Measurements from ENCODE around the gene AUNIP. TPM values are rescaled to one million over a fixed set of nuclear protein-coding genes. Genes with fewer than 3 reads are reported as not detected.

Gene AUNIP
- total RNA-seq, 2 experiments from 2014 or later, result 6.7 to 8.1 TPM

- H3K4me3 Mint-ChIP-seq, result no peak overlapping the region
- H3K27me3 Mint-ChIP-seq, result no peaks in the 10 kb centered on the region
- H3K4me1 Mint-ChIP-seq, result no peaks in the 10 kb centered on the region
- H3K27ac Mint-ChIP-seq, result peak overlapping the region; percentile 19
- POLR2A ChIA-PET, result no interaction called here
- DNase-seq, result no peak
- peaks cover 27% of the 10 kb centered on the region for H3K36me3 Mint-ChIP-seq (ENCODE audit: low read depth)
- H3K9me3 Mint-ChIP-seq, result no peaks in the 10 kb centered on the region
- CTCF ChIA-PET, result interaction anchor here (0.6 to 1.2 kb wide), 2 partner anchors 10 to 18 kb away, joined by 3 read pairs; no protein-coding TSS in a partner anchor
Observed at GRCh38 chr1:25785333-25786067, 73.8 kb downstream of the AUNIP start.

GRCh38 chr1:25784575-25785051, 74.6 kb downstream of the AUNIP start:
- Mint-ChIP-seq H3K27me3 (no peaks in the 10 kb centered on the region), H3K36me3 (ENCODE audit: low read depth) (peaks cover 24% of the 10 kb centered on the region), H3K4me1 (peaks cover 5% of the 10 kb centered on the region), H3K4me3 (no peak overlapping the region), H3K27ac (no peak overlapping the region), H3K9me3 (no peaks in the 10 kb centered on the region)
- CTCF ChIA-PET, result interaction anchor here (0.6 to 1.2 kb wide), 2 partner anchors 11 to 19 kb away, joined by 3 read pairs; no protein-coding TSS in a partner anchor
- POLR2A ChIA-PET, result interaction anchor here (0.5 kb wide), 1 partner anchor 9 kb away, joined by 3 read pairs; no protein-coding TSS in a partner anchor
- DNase-seq, result no peak

Small RNAs within 50 kb of the gene (microRNA-seq; reads per million reads assigned to microRNA genes)
- 1.3 reads per million for gene MIR3917 (ENCODE audit: borderline microRNAs expressed, borderline replicate concordance)

Other genes starting within 250 kb of the AUNIP start
- gene MAN1C1, start 242.7 kb downstream of the AUNIP start, total RNA-seq, result 10 to 100 TPM; 28.9 to 31.1 TPM
- gene SELENON, start 59.3 kb downstream of the AUNIP start, total RNA-seq, result 10 to 100 TPM; 13.7 to 14.4 TPM
- 10 to 100 TPM; 38.9 to 42.1 TPM for gene MTFR1L, start 39.5 kb downstream of the AUNIP start, total RNA-seq
- under 1 TPM; 0.52 to 0.87 TPM for gene PAQR7, start 16.3 kb upstream of the AUNIP start, total RNA-seq
- 1,000 to 10,000 TPM in 1 of 2 experiments, 100 to 1,000 TPM in 1; 800 to 1,022 TPM for gene STMN1, start 47.0 kb upstream of the AUNIP start, total RNA-seq
- 10 to 100 TPM; 10.1 to 11.9 TPM for gene PAFAH2, start 138.6 kb upstream of the AUNIP start, total RNA-seq
- gene EXTL1, start 162.3 kb upstream of the AUNIP start, total RNA-seq, result not detected
- gene SLC30A2, start 186.7 kb upstream of the AUNIP start, total RNA-seq, result not detected
- gene TRIM63, start 208.2 kb upstream of the AUNIP start, total RNA-seq, result under 1 TPM; 0.10 TPM